Endodermal cell (in vitro differentiated cells): ENCODE data around the gene PRELP. TPM values are rescaled to one million over a fixed set of nuclear protein-coding genes. Genes with fewer than 3 reads are reported as not detected.

ENCODE experiments used
- DNase-seq: peaks from one replicate; pipeline ENCODE4 v3.0.0-alpha.2; 2017
- H3K27ac ChIP-seq: 2 replicates; pipeline ENCODE4 v1.5.1; 2013; ENCODE audit warnings: mild to moderate bottlenecking, low read depth, low read length, moderate library complexity
- H3K27me3 ChIP-seq: 2 replicates; pipeline ENCODE4 v1.6.1; 2013; ENCODE audit warnings: mild to moderate bottlenecking, low read length, moderate library complexity; ENCODE audit not compliant: insufficient read depth, control insufficient read depth, poor library complexity, severe bottlenecking
- H3K36me3 ChIP-seq: 2 replicates; pipeline ENCODE4 v1.7.0; 2013; ENCODE audit warnings: mild to moderate bottlenecking, low read length, moderate library complexity; ENCODE audit not compliant: control insufficient read depth, insufficient read depth
- H3K4me1 ChIP-seq: one replicate; pipeline ENCODE4 v1.7.0; 2013; ENCODE audit warnings: low read length; ENCODE audit not compliant: control insufficient read depth, insufficient read depth
- H3K4me3 ChIP-seq: 2 replicates; pipeline ENCODE4 v1.5.1; 2013; ENCODE audit warnings: mild to moderate bottlenecking, low read length, moderate library complexity
- H3K9ac ChIP-seq: 2 replicates; pipeline ENCODE4 v1.6.1; 2013; ENCODE audit warnings: mild to moderate bottlenecking, low read length, moderate library complexity; ENCODE audit not compliant: poor library complexity, severe bottlenecking; ENCODE audit errors: extremely low read depth
- H3K9me3 ChIP-seq: 2 replicates; pipeline ENCODE4 v1.6.1; 2013; ENCODE audit warnings: mild to moderate bottlenecking, low read length, moderate library complexity; ENCODE audit not compliant: control insufficient read depth
- H3K27ac Mint-ChIP-seq: 2 replicates; pipeline ENCODE4 v1.8.0; 2020; ENCODE audit warnings: mixed read lengths
- H3K27me3 Mint-ChIP-seq: 2 replicates; pipeline ENCODE4 v1.8.0; 2021; ENCODE audit warnings: mild to moderate bottlenecking, mixed read lengths; ENCODE audit not compliant: insufficient read depth
- H3K36me3 Mint-ChIP-seq: 2 replicates; pipeline ENCODE4 v1.8.0; 2020; ENCODE audit warnings: low read depth, mixed read lengths
- H3K4me1 Mint-ChIP-seq: 2 replicates; pipeline ENCODE4 v1.8.0; 2020; ENCODE audit warnings: mixed read lengths
- H3K4me3 Mint-ChIP-seq: 2 replicates; pipeline ENCODE4 v1.8.0; 2020; ENCODE audit warnings: mild to moderate bottlenecking, moderate library complexity, mixed read lengths
- H3K9me3 Mint-ChIP-seq: 2 replicates; pipeline ENCODE4 v1.8.0; 2020; ENCODE audit warnings: mild to moderate bottlenecking, mixed read lengths
- WGBS, 2 experiments: methylation state at CpG; one replicate each; pipeline versions ENCODE4 v1.1.5 to v1.1.7; 2013; ENCODE audit warnings: missing lambda C conversion rate in 2 of 2, mixed read lengths in 1 of 2; ENCODE audit not compliant: insufficient coverage in 1 of 2, insufficient read length in 1 of 2; 5-methylcytosine and 5-hydroxymethylcytosine counted together
- total RNA-seq, 2 donors: library from RNA; stranded (reverse); fragmentation: NEBNext Ultra II Directional in 1 of 2; extraction: Animal tissue kit (Norgen Biotek cat#: 25700) in 1 of 2; gene quantifications; 2 replicates in 1 of 2; 3 replicates in 1 of 2; pipeline ENCODE4 v1.2.1, GENCODE V29; 2021
- TF ChIP-seq, protein P1 (sequence below): fragments of 200-600 bp; sonication (generic); conservative IDR thresholded peaks from 2 replicates; pipeline ENCODE4 v1.5.0; 2021; ENCODE audit warnings: antibody characterized with exemption, mild to moderate bottlenecking

The PRELP gene
- total RNA-seq, 2 donors from 2014 or later: 0.66 to 3.9 TPM

GRCh38 chr1:203427451-203427850 lies 48.2 kb upstream of the PRELP start:
- TF ChIP-seq, protein P1, sequence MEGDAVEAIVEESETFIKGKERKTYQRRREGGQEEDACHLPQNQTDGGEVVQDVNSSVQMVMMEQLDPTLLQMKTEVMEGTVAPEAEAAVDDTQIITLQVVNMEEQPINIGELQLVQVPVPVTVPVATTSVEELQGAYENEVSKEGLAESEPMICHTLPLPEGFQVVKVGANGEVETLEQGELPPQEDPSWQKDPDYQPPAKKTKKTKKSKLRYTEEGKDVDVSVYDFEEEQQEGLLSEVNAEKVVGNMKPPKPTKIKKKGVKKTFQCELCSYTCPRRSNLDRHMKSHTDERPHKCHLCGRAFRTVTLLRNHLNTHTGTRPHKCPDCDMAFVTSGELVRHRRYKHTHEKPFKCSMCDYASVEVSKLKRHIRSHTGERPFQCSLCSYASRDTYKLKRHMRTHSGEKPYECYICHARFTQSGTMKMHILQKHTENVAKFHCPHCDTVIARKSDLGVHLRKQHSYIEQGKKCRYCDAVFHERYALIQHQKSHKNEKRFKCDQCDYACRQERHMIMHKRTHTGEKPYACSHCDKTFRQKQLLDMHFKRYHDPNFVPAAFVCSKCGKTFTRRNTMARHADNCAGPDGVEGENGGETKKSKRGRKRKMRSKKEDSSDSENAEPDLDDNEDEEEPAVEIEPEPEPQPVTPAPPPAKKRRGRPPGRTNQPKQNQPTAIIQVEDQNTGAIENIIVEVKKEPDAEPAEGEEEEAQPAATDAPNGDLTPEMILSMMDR: no peak
- Mint-ChIP-seq H3K9me3 (no peaks in the 10 kb centered on the region), H3K4me3 (no peak overlapping the region), H3K27ac (no peak overlapping the region), H3K36me3 (no peaks in the 10 kb centered on the region), H3K4me1 (peaks cover 24% of the 10 kb centered on the region), H3K27me3 (peaks cover 38% of the 10 kb centered on the region)
- Histone ChIP-seq H3K4me1 (peaks cover 4% of the 10 kb centered on the region), H3K9me3 (no peaks in the 10 kb centered on the region), H3K9ac (no peak overlapping the region), H3K27ac (no peak overlapping the region), H3K4me3 (no peak overlapping the region), H3K27me3 (peaks cover 28% of the 10 kb centered on the region), H3K36me3 (no peaks in the 10 kb centered on the region)
- no peak for DNase-seq
- 95 to 100% methylated on average over 2 to 4 of the region's 4 CpGs for WGBS, 2 experiments

- H3K27me3 Mint-ChIP-seq: peaks cover 36% of the 10 kb centered on the region
Observed at GRCh38 chr1:203428981-203429599, 46.5 kb upstream of the PRELP start.

GRCh38 chr1:203435615-203436014 lies 40.0 kb upstream of the PRELP start:
- H3K27me3 ChIP-seq: no peaks in the 10 kb centered on the region
- no peaks in the 10 kb centered on the region for H3K27me3 Mint-ChIP-seq
- no peaks in the 10 kb centered on the region for H3K36me3 Mint-ChIP-seq
- H3K4me3 ChIP-seq: no peak overlapping the region
- H3K4me3 Mint-ChIP-seq: no peak overlapping the region
- H3K4me1 ChIP-seq: no peaks in the 10 kb centered on the region
- peak overlapping the region; percentile 57 for H3K27ac ChIP-seq
- no peaks in the 10 kb centered on the region for H3K9me3 ChIP-seq
- no peak overlapping the region for H3K27ac Mint-ChIP-seq
- no peak overlapping the region for H3K9ac ChIP-seq
- H3K36me3 ChIP-seq: no peaks in the 10 kb centered on the region
- TF ChIP-seq, protein P1: no peak
- peaks cover 6% of the 10 kb centered on the region for H3K9me3 Mint-ChIP-seq
- 82 to 89% methylated on average over 4 to 7 of the region's 7 CpGs for WGBS, 2 experiments
- H3K4me1 Mint-ChIP-seq: peaks cover 15% of the 10 kb centered on the region
- DNase-seq: no peak

More at GRCh38 chr1:203428981-203429599, 46.5 kb upstream of the PRELP start:
- Histone ChIP-seq H3K9me3 (no peaks in the 10 kb centered on the region), H3K27ac (no peak overlapping the region), H3K4me1 (peaks cover 4% of the 10 kb centered on the region), H3K27me3 (peaks cover 28% of the 10 kb centered on the region), H3K9ac (no peak overlapping the region), H3K4me3 (no peak overlapping the region), H3K36me3 (no peaks in the 10 kb centered on the region)
- no peak for DNase-seq
- TF ChIP-seq, protein P1: no peak
- 91 to 93% methylated on average over 11 of the region's 11 CpGs for WGBS, 2 experiments
- no peaks in the 10 kb centered on the region for H3K9me3 Mint-ChIP-seq
- peaks cover 24% of the 10 kb centered on the region for H3K4me1 Mint-ChIP-seq
- no peak overlapping the region for H3K4me3 Mint-ChIP-seq
- no peak overlapping the region for H3K27ac Mint-ChIP-seq
- no peaks in the 10 kb centered on the region for H3K36me3 Mint-ChIP-seq
